Measurements from ENCODE around the gene LCA5L. TPM values are rescaled to one million over a fixed set of nuclear protein-coding genes. Genes with fewer than 3 reads are reported as not detected.

LCA5L gene
- polyA plus RNA-seq, 4 donors = 0.85 to 1.5 TPM; not detected in 2

DNA sequence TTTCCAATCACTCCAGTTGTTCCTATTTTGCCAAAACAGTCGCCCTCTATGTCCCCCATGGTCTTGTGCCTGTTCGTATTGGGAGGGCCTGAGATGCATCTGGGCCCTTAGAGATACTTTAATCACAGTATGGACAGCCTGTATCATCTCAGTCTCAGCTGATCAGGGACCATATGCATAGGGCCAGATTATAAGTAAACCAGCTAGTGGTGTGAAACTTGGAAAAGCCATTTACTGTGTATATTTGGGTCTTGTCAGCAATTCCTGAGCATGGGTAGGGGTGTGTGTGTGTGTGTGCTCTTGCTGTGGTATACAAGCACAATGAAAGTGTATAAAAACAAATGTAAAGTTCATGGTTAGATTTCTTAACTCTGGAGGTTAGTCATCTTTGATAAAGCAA, 29.0 kb upstream of the LCA5L start:
- no peak overlapping the region for H3K4me3 ChIP-seq (ENCODE audit: low read depth in 1 of 3, low read length in 3 of 3)
- H3K36me3 ChIP-seq (ENCODE audit: control insufficient read depth in 3 of 3, insufficient read depth in 2 of 3, low read depth in 1 of 3, low read length in 3 of 3) = no peaks in the 10 kb centered on the region
- 82 to 89% (median 87%) methylated on average over 2 of the region's 2 CpGs for WGBS, 3 donors
- no peak overlapping the region for H3K27ac ChIP-seq (ENCODE audit: low read depth in 1 of 3, low read length in 2 of 3)
- FAIRE-seq (no peak), DNase-seq (no peak)
- H3K9me3 ChIP-seq (ENCODE audit: control insufficient read depth in 2 of 2, insufficient read depth in 1 of 2, low read depth in 1 of 2, low read length in 1 of 2) = no peaks in the 10 kb centered on the region
- no peaks in the 10 kb centered on the region for H3K27me3 ChIP-seq (ENCODE audit: control insufficient read depth in 3 of 3, insufficient read depth in 3 of 3, low read length in 3 of 3)
- no peaks in the 10 kb centered on the region for H3K4me1 ChIP-seq (ENCODE audit: control insufficient read depth in 3 of 3, insufficient read depth in 2 of 3, low read depth in 1 of 3, low read length in 2 of 3)

DNA sequence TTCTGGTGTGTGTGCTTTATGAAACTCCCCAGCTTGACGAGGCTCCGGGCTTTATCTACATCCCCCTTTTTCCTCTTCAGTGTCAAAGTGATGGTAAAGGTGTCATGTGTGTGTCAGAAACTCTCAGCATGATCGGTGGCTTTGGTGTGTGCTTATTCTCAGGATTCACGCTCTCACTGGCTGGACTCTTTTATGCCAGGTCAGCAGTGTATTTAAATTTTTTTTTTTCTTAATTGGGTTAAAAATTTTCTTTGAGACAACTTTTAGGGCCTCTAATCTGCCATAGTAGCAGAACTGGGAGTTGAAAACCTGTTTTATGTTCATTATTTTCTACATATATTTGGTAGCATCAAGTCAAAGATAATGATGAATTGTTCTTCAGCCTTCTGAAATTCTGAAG, 27.2 kb upstream of the LCA5L start:
- no peak for FAIRE-seq
- Histone ChIP-seq H3K36me3 (ENCODE audit: control insufficient read depth in 3 of 3, insufficient read depth in 2 of 3, low read depth in 1 of 3, low read length in 3 of 3) (no peaks in the 10 kb centered on the region), H3K27ac (ENCODE audit: low read depth in 1 of 3, low read length in 2 of 3) (no peak overlapping the region), H3K4me1 (ENCODE audit: control insufficient read depth in 3 of 3, insufficient read depth in 2 of 3, low read depth in 1 of 3, low read length in 2 of 3) (no peaks in the 10 kb centered on the region), H3K9me3 (ENCODE audit: control insufficient read depth in 2 of 2, insufficient read depth in 1 of 2, low read depth in 1 of 2, low read length in 1 of 2) (no peaks in the 10 kb centered on the region), H3K27me3 (ENCODE audit: control insufficient read depth in 3 of 3, insufficient read depth in 3 of 3, low read length in 3 of 3) (no peaks in the 10 kb centered on the region), H3K4me3 (ENCODE audit: low read depth in 1 of 3, low read length in 3 of 3) (no peak overlapping the region)
- WGBS, 3 donors = 82 to 89% (median 86%) methylated on average over 4 of the region's 4 CpGs
- DNase-seq = no peak

DNA sequence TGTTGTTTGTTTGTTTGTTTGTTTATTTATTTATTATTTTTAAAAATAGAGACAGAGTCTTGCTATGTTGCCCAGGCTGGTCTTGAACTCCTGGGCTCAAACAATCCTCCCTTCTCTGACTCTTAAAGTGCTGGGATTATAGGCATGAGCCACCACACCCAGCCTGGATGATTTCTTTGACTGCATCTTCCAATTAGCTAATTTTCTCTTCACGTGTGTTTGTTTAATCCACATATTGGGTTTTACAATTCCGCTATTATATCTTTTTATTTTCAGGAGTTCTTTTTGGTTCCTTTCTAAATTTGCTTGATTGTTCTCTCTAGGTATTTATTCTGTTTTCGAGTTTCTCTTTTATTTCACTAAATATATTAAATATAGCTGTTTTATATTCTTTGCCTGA, 26.0 kb upstream of the LCA5L start:
- Histone ChIP-seq H3K27me3 (ENCODE audit: control insufficient read depth in 3 of 3, insufficient read depth in 3 of 3, low read length in 3 of 3) (no peaks in the 10 kb centered on the region), H3K4me3 (ENCODE audit: low read depth in 1 of 3, low read length in 3 of 3) (no peak overlapping the region), H3K4me1 (ENCODE audit: control insufficient read depth in 3 of 3, insufficient read depth in 2 of 3, low read depth in 1 of 3, low read length in 2 of 3) (no peaks in the 10 kb centered on the region), H3K9me3 (ENCODE audit: control insufficient read depth in 2 of 2, insufficient read depth in 1 of 2, low read depth in 1 of 2, low read length in 1 of 2) (no peaks in the 10 kb centered on the region), H3K36me3 (ENCODE audit: control insufficient read depth in 3 of 3, insufficient read depth in 2 of 3, low read depth in 1 of 3, low read length in 3 of 3) (no peaks in the 10 kb centered on the region), H3K27ac (ENCODE audit: low read depth in 1 of 3, low read length in 2 of 3) (no peak overlapping the region)
- 90 to 95% (median 93%) methylated on average over 3 of the region's 3 CpGs for WGBS, 3 donors
- FAIRE-seq (no peak), DNase-seq (no peak)

DNA sequence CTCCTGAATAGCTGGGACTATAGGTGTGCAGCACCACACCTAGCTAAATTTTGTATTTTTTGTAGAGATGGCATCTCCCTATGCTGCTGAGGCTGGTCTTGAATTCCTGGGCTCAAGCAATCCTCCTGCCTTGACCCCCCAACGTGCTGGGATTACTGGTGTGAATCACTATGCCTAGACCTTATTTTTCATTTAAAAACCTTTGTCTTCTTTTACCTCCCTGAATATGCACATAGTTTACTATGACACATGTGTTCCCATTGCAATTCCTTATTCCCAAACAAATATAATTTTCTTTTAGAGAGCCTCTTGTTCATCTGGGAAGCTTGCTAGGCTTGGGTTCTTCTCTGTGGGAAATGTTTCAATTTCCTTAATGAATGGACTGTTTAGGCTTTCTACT, 23.0 kb upstream of the LCA5L start:
- 76 to 87% (median 86%) methylated on average over 1 of the region's 1 CpG for WGBS, 3 donors
- Histone ChIP-seq H3K27ac (ENCODE audit: low read depth in 1 of 3, low read length in 2 of 3) (no peak overlapping the region), H3K9me3 (ENCODE audit: control insufficient read depth in 2 of 2, insufficient read depth in 1 of 2, low read depth in 1 of 2, low read length in 1 of 2) (no peaks in the 10 kb centered on the region), H3K4me3 (ENCODE audit: low read depth in 1 of 3, low read length in 3 of 3) (no peak overlapping the region), H3K27me3 (ENCODE audit: control insufficient read depth in 3 of 3, insufficient read depth in 3 of 3, low read length in 3 of 3) (no peaks in the 10 kb centered on the region), H3K4me1 (ENCODE audit: control insufficient read depth in 3 of 3, insufficient read depth in 2 of 3, low read depth in 1 of 3, low read length in 2 of 3) (no peaks in the 10 kb centered on the region), H3K36me3 (ENCODE audit: control insufficient read depth in 3 of 3, insufficient read depth in 2 of 3, low read depth in 1 of 3, low read length in 3 of 3) (no peaks in the 10 kb centered on the region)
- DNase-seq (no peak), FAIRE-seq (no peak)

DNA sequence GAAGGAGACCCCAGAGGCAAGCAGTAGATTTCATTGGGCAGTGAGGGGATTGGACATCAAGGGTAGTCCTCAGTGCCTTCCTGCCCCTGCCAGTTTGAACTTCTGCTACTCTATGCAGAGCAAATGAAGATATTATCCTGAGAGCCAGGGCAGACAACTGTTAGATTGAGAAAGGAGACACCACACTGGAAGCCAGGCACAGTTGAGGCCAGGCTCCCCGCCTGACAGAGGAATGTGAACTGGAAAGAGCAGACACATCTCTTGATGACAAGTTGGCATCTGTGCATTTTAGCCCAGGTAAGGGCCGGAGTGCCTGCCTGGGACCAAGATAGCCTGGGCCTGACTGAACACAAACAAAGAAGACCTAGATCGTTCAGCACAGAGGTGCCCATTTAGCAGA, 22.2 kb upstream of the LCA5L start:
- DNase-seq (no peak), FAIRE-seq (no peak)
- Histone ChIP-seq H3K27me3 (ENCODE audit: control insufficient read depth in 3 of 3, insufficient read depth in 3 of 3, low read length in 3 of 3) (no peaks in the 10 kb centered on the region), H3K9me3 (ENCODE audit: control insufficient read depth in 2 of 2, insufficient read depth in 1 of 2, low read depth in 1 of 2, low read length in 1 of 2) (no peaks in the 10 kb centered on the region), H3K4me1 (ENCODE audit: control insufficient read depth in 3 of 3, insufficient read depth in 2 of 3, low read depth in 1 of 3, low read length in 2 of 3) (no peaks in the 10 kb centered on the region), H3K36me3 (ENCODE audit: control insufficient read depth in 3 of 3, insufficient read depth in 2 of 3, low read depth in 1 of 3, low read length in 3 of 3) (no peaks in the 10 kb centered on the region), H3K27ac (ENCODE audit: low read depth in 1 of 3, low read length in 2 of 3) (no peak overlapping the region), H3K4me3 (ENCODE audit: low read depth in 1 of 3, low read length in 3 of 3) (no peak overlapping the region)
- 86 to 91% (median 87%) methylated on average over 3 of the region's 3 CpGs for WGBS, 3 donors

DNA sequence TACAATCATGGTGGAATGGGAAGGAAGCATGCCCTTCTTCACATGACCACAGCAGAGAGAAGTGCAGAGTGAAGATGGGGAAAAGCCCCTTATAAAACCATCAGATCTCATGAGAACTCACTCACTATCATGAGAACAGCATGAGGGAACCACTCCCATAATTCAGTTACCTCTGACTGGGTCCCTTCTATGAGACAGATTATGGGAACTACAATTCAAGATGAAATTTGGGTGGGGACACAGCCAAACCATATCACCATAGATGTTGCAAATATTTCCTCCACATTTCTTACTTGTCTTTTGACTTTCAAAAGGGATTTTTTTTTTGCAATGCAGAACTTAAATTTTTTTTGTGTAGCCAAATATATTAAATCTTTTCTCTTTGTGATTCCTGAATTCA, 21.0 kb upstream of the LCA5L start:
- no peak for DNase-seq
- Histone ChIP-seq H3K4me1 (ENCODE audit: control insufficient read depth in 3 of 3, insufficient read depth in 2 of 3, low read depth in 1 of 3, low read length in 2 of 3) (no peaks in the 10 kb centered on the region), H3K4me3 (ENCODE audit: low read depth in 1 of 3, low read length in 3 of 3) (no peak overlapping the region), H3K27ac (ENCODE audit: low read depth in 1 of 3, low read length in 2 of 3) (no peak overlapping the region), H3K27me3 (ENCODE audit: control insufficient read depth in 3 of 3, insufficient read depth in 3 of 3, low read length in 3 of 3) (no peaks in the 10 kb centered on the region), H3K9me3 (ENCODE audit: control insufficient read depth in 2 of 2, insufficient read depth in 1 of 2, low read depth in 1 of 2, low read length in 1 of 2) (no peaks in the 10 kb centered on the region), H3K36me3 (ENCODE audit: control insufficient read depth in 3 of 3, insufficient read depth in 2 of 3, low read depth in 1 of 3, low read length in 3 of 3) (no peaks in the 10 kb centered on the region)
- FAIRE-seq = no peak

DNA sequence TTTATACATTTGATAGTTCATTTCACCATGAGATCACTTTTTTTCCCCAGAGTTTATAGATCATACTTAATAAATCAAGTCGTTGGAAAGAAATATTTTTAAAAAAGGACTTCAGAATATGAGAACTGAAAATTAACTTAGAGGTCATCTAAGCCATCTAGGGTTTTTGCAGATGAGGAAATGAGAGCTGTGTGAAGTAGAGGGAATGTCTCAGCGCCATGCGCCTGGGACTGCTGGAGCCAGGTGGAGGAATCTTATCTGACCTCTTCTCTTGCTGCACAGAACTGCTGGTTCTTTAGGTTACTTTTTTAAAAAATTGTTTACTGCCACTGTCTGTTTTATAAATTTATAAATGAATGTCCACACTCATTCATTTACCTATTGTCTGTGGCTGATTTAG, 17.7 kb upstream of the LCA5L start:
- Histone ChIP-seq H3K9me3 (ENCODE audit: control insufficient read depth in 2 of 2, insufficient read depth in 1 of 2, low read depth in 1 of 2, low read length in 1 of 2) (no peaks in the 10 kb centered on the region), H3K4me3 (ENCODE audit: low read depth in 1 of 3, low read length in 3 of 3) (no peak overlapping the region), H3K27me3 (ENCODE audit: control insufficient read depth in 3 of 3, insufficient read depth in 3 of 3, low read length in 3 of 3) (no peaks in the 10 kb centered on the region), H3K4me1 (ENCODE audit: control insufficient read depth in 3 of 3, insufficient read depth in 2 of 3, low read depth in 1 of 3, low read length in 2 of 3) (no peaks in the 10 kb centered on the region), H3K27ac (ENCODE audit: low read depth in 1 of 3, low read length in 2 of 3) (no peak overlapping the region), H3K36me3 (ENCODE audit: control insufficient read depth in 3 of 3, insufficient read depth in 2 of 3, low read depth in 1 of 3, low read length in 3 of 3) (no peaks in the 10 kb centered on the region)
- FAIRE-seq (no peak), DNase-seq (no peak)
- 79 to 87% (median 79%) methylated on average over 3 of the region's 3 CpGs for WGBS, 3 donors

DNA sequence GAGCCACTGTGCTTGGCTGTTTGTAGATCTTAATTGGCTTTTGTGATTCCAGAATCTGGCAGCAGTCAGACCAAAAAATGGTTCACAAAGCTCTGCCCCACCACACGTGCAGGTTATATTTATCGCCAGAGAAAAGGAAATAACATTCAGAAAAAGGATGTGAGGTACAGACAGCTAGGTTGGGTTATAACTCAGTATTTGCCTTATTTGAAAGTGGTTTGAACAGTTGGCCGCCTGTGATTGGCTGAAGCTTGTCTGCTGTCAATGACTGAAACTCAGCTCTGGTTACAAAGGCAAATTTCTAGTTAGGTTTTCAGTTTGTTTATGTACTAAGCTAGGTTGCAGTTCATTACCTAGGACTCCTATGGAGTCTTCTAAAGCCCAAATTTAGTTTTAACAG, 15.8 kb upstream of the LCA5L start:
- H3K36me3 ChIP-seq (ENCODE audit: control insufficient read depth in 3 of 3, insufficient read depth in 2 of 3, low read depth in 1 of 3, low read length in 3 of 3) = no peaks in the 10 kb centered on the region
- WGBS, 3 donors = 77 to 84% (median 79%) methylated on average over 3 of the region's 3 CpGs
- no peak overlapping the region for H3K4me3 ChIP-seq (ENCODE audit: low read depth in 1 of 3, low read length in 3 of 3)
- H3K27ac ChIP-seq (ENCODE audit: low read depth in 1 of 3, low read length in 2 of 3) = no peak overlapping the region
- H3K9me3 ChIP-seq (ENCODE audit: control insufficient read depth in 2 of 2, insufficient read depth in 1 of 2, low read depth in 1 of 2, low read length in 1 of 2) = no peaks in the 10 kb centered on the region
- DNase-seq (no peak), FAIRE-seq (no peak)
- H3K4me1 ChIP-seq (ENCODE audit: control insufficient read depth in 3 of 3, insufficient read depth in 2 of 3, low read depth in 1 of 3, low read length in 2 of 3) = no peaks in the 10 kb centered on the region
- H3K27me3 ChIP-seq (ENCODE audit: control insufficient read depth in 3 of 3, insufficient read depth in 3 of 3, low read length in 3 of 3) = no peaks in the 10 kb centered on the region

DNA sequence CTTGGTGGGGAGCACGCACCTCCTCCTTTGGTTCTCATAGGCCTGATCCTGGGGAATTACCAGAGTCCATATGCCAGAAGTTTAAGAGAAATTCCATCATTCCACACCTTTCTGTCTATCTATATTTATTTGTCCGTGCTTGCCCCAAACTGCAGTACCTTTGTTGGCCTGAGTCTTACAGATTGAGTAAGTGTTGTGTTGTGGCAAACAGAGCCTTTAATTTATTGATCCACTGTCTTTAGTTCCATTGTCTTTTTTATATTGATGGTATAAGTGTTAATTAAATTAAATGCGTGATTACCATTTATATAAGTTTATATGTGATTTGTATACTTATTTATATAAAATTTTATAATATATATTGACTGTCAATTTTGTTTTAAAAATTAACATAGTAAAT, 11.1 kb upstream of the LCA5L start:
- WGBS, 3 donors = 85 to 88% (median 88%) methylated on average over 3 of the region's 3 CpGs
- no peaks in the 10 kb centered on the region for H3K36me3 ChIP-seq (ENCODE audit: control insufficient read depth in 3 of 3, insufficient read depth in 2 of 3, low read depth in 1 of 3, low read length in 3 of 3)
- no peak overlapping the region for H3K27ac ChIP-seq (ENCODE audit: low read depth in 1 of 3, low read length in 2 of 3)
- no peaks in the 10 kb centered on the region for H3K4me1 ChIP-seq (ENCODE audit: control insufficient read depth in 3 of 3, insufficient read depth in 2 of 3, low read depth in 1 of 3, low read length in 2 of 3)
- DNase-seq = no peak
- H3K4me3 ChIP-seq (ENCODE audit: low read depth in 1 of 3, low read length in 3 of 3) = no peak overlapping the region
- peaks cover 0 to under 1% (median 0%) of the 10 kb centered on the region in 3 donors for H3K27me3 ChIP-seq (ENCODE audit: control insufficient read depth in 3 of 3, insufficient read depth in 3 of 3, low read length in 3 of 3)
- no peaks in the 10 kb centered on the region for H3K9me3 ChIP-seq (ENCODE audit: control insufficient read depth in 2 of 2, insufficient read depth in 1 of 2, low read depth in 1 of 2, low read length in 1 of 2)
- no peak for FAIRE-seq
